K562 (cell line): Measurements from ENCODE around the gene PLEKHA6. TPM values are rescaled to one million over a fixed set of nuclear protein-coding genes. Genes with fewer than 3 reads are reported as not detected.

ENCODE experiments used
- ATAC-seq: fragments of 200-7000 bp; cut with Tn5 transposase; 3 replicates; pipeline ENCODE4 v1.9.1; 2020; ENCODE audit warnings: moderate library complexity
- BruUV-seq: library from RNA; stranded (reverse); fragments of 400-500 nt; replicated peaks from 2 replicates; lab custom pipeline; 2021; lab: Mats Ljungman, UMichigan
- CTCF ChIA-PET: fragments of 300-600 bp; formaldehyde crosslinking; extraction: SDS; loops from one replicate; lab custom pipeline; 2021; ENCODE audit warnings: low intra/inter-chr PET ratio; lab: Yijun Ruan, JAX
- POLR2A ChIA-PET: fragments of 300-600, 350-650 bp; sonication (Branson Sonifier 250); formaldehyde crosslinking; extraction: SDS; loops from one replicate; lab custom pipeline; 2021; ENCODE audit warnings: antibody characterized with exemption, inconsistent platforms; lab: Yijun Ruan, JAX
- DNase-seq, 4 experiments: peaks; one replicate each; pipeline versions ENCODE4 v3.0.0 to v3.0.0-alpha.2; 2011 to 2018; ENCODE audit warnings: low spot score in 3 of 4, mixed read lengths in 3 of 4; ENCODE audit errors: extremely low read depth in 1 of 4
- FAIRE-seq: peaks from 2 replicates; lab custom pipeline; 2011; peaks lifted over from hg19 to GRCh38; lab: Jason Lieb, UNC
- H2AFZ ChIP-seq: 2 replicates; pipeline ENCODE4 v1.6.0; 2011; ENCODE audit warnings: low read depth, low read length, control low read depth, inconsistent platforms
- H3K27ac ChIP-seq: fragments of 200-600 bp; 3 replicates; pipeline ENCODE4 v1.8.0; 2011; ENCODE audit warnings: low read depth, mild to moderate bottlenecking, control low read depth, inconsistent platforms, low read length, moderate library complexity, mixed read lengths; ENCODE audit errors: extremely low read depth
- H3K27me3 ChIP-seq, 2 experiments: fragments of 300-600 bp in 1 of 2; 2 replicates in 1 of 2; 3 replicates in 1 of 2; pipeline versions ENCODE4 v1.6.0 to v1.8.0; 2011; ENCODE audit warnings: inconsistent platforms in 2 of 2, low read length in 2 of 2, mild to moderate bottlenecking in 1 of 2, mixed read lengths in 1 of 2, moderate library complexity in 1 of 2; ENCODE audit not compliant: control insufficient read depth in 2 of 2, insufficient read depth in 2 of 2
- H3K36me3 ChIP-seq: fragments of 300-600 bp; 3 replicates; pipeline ENCODE4 v1.8.0; 2011; ENCODE audit warnings: mild to moderate bottlenecking, low read length, inconsistent platforms; ENCODE audit not compliant: control insufficient read depth, insufficient read depth
- H3K4me1 ChIP-seq, 2 experiments: fragments of 200-600 bp in 1 of 2; replicated peaks in 1 of 2; 2 replicates in 1 of 2; 3 replicates in 1 of 2; pipeline versions ENCODE4 v1.5.1 to v1.8.0; 2011; ENCODE audit warnings: inconsistent platforms in 2 of 2, low read length in 2 of 2, mild to moderate bottlenecking in 1 of 2, mixed read lengths in 1 of 2, moderate library complexity in 1 of 2; ENCODE audit not compliant: control insufficient read depth in 2 of 2, insufficient read depth in 2 of 2
- H3K4me2 ChIP-seq: 2 replicates; pipeline ENCODE4 v1.6.1; 2011; ENCODE audit warnings: low read length, control low read depth, inconsistent platforms, mixed read lengths; ENCODE audit not compliant: insufficient read depth
- H3K4me3 ChIP-seq: fragments of 200-600 bp; sonication (generic), shearing (Covaris generic); 2 replicates; pipeline ENCODE4 v1.5.1; 2016; ENCODE audit warnings: control low read depth, inconsistent platforms
- H3K79me2 ChIP-seq: fragments of 200-600 bp; 3 replicates; pipeline ENCODE4 v1.8.0; 2011; ENCODE audit warnings: low read length, inconsistent platforms; ENCODE audit not compliant: control insufficient read depth, insufficient read depth
- H3K9ac ChIP-seq, 2 experiments: 2 replicates each; pipeline versions ENCODE4 v1.6.0 to v1.6.1; 2011; ENCODE audit warnings: low read depth in 2 of 2, low read length in 2 of 2, control low read depth in 1 of 2, inconsistent platforms in 1 of 2, mild to moderate bottlenecking in 1 of 2, mixed read lengths in 1 of 2; ENCODE audit not compliant: insufficient read depth in 1 of 2
- H3K9me1 ChIP-seq: one replicate; pipeline ENCODE4 v1.6.0; 2011; ENCODE audit warnings: inconsistent platforms, mild to moderate bottlenecking, low read length, moderate library complexity; ENCODE audit not compliant: control insufficient read depth, insufficient read depth
- H3K9me3 ChIP-seq: replicated peaks from 2 replicates; pipeline ENCODE4 v1.5.1; 2011; ENCODE audit warnings: low read depth, low read length, inconsistent platforms; ENCODE audit not compliant: control insufficient read depth, insufficient read depth
- H4K20me1 ChIP-seq: replicated peaks from 2 replicates; pipeline ENCODE4 v1.6.1; 2011; ENCODE audit warnings: low read length, inconsistent platforms, mixed read lengths; ENCODE audit not compliant: control insufficient read depth, insufficient read depth
- CBX3 ChIP-seq, 2 experiments: IDR thresholded peaks; 1 replicate in 1 of 2; 2 replicates in 1 of 2; pipeline ENCODE4 v1.6.1; 2012; ENCODE audit warnings: inconsistent platforms in 2 of 2, low read length in 2 of 2, borderline replicate concordance in 1 of 2, control low read depth in 1 of 2
- CTBP1 ChIP-seq: fragments of 450-650 bp; IDR thresholded peaks from 2 replicates; pipeline ENCODE4 v1.6.1; 2016; ENCODE audit warnings: borderline replicate concordance
- GATAD2B ChIP-seq: fragments of 450-650 bp; IDR thresholded peaks from 2 replicates; pipeline ENCODE4 v1.6.1; 2017; ENCODE audit warnings: mild to moderate bottlenecking, borderline replicate concordance
- RAD51 ChIP-seq: fragments of 450-650 bp; IDR thresholded peaks from 2 replicates; pipeline ENCODE4 v1.7.1; 2016; ENCODE audit warnings: low read depth, mild to moderate bottlenecking, borderline replicate concordance
- SAFB2 ChIP-seq: fragments of 200-400 bp; formaldehyde crosslinking; IDR thresholded peaks from 2 replicates; pipeline ENCODE4 v1.6.1; 2018; ENCODE audit warnings: borderline replicate concordance, low read length, low read depth, moderate library complexity; ENCODE audit not compliant: severe bottlenecking
- U2AF2 ChIP-seq: fragments of 200-400 bp; formaldehyde crosslinking; optimal IDR thresholded peaks from 2 replicates; pipeline ENCODE3; 2017; ENCODE audit warnings: low read depth, mild to moderate bottlenecking, low read length
- ZNF407 ChIP-seq: fragments of 450-650 bp; IDR thresholded peaks from 2 replicates; pipeline ENCODE4 v1.6.1; 2016; ENCODE audit warnings: low read depth
- WGBS: fragments of 100-300 bp; shearing (Covaris generic); methylation state at CpG from one replicate; pipeline ENCODE4 v1.1.6; 2016; ENCODE audit warnings: low coverage, mixed read lengths; ENCODE audit not compliant: insufficient coverage; ENCODE audit errors: missing lambda C conversion rate; 5-methylcytosine and 5-hydroxymethylcytosine counted together
- in situ Hi-C: fragments of 300-500 bp; cut with MboI; formaldehyde crosslinking; loops from 4 replicates; pipeline ENCODE4 v1.15.0; 2018; ENCODE audit warnings: inconsistent platforms, mixed read lengths
- intact Hi-C: fragments of 100-400 bp; cut with micrococcal nuclease; formaldehyde crosslinking; loops from 2 replicates; pipeline ENCODE4 v1.14.2; 2022
- polyA plus RNA-seq, 8 experiments: library from polyadenylated mRNA; depleted of rRNA in 4 of 8; stranded (reverse) in 5 of 8; unstranded in 3 of 8; fragments of >200 nt; fragmentation: Nextera tagmentation in 2 of 8; fragmentation: Illumina TruSeq in 1 of 8; extraction: Ambion mirVana in 2 of 8; extraction: Trizol in 1 of 8; gene quantifications; 2 replicates each; pipeline versions ENCODE4 v1.2.1 to v1.2.3, GENCODE V29; 2011 to 2014; ENCODE audit warnings: inconsistent platforms in 1 of 8, missing spikeins in 1 of 8
- total RNA-seq, 7 experiments: library from RNA; depleted of rRNA in 6 of 7; stranded (reverse); fragments of >200 nt in 6 of 7; fragmentation: Illumina TruSeq in 2 of 7; extraction: Trizol in 2 of 7; gene quantifications; 2 replicates each; pipeline versions ENCODE4 v1.2.1 to v1.2.3, GENCODE V29; 2011 to 2021; ENCODE audit warnings: low replicate concordance in 1 of 7
- TF ChIP-seq, protein P1 (sequence below), 2 experiments: fragments of 150-350 bp in 1 of 2; IDR thresholded peaks; 2 replicates each; pipeline ENCODE4 v1.6.1; 2012 to 2016; ENCODE audit warnings: low read depth in 2 of 2, low read length in 2 of 2, mild to moderate bottlenecking in 1 of 2, moderate library complexity in 1 of 2

PLEKHA6 gene
- total and polyA plus RNA-seq, 9 of the 15 experiments (the other 6 are each of a cell fraction or from before 2014, with no cell fraction given), result under 0.01 to 0.33 (median 0.01) TPM; not detected in 4

DNA sequence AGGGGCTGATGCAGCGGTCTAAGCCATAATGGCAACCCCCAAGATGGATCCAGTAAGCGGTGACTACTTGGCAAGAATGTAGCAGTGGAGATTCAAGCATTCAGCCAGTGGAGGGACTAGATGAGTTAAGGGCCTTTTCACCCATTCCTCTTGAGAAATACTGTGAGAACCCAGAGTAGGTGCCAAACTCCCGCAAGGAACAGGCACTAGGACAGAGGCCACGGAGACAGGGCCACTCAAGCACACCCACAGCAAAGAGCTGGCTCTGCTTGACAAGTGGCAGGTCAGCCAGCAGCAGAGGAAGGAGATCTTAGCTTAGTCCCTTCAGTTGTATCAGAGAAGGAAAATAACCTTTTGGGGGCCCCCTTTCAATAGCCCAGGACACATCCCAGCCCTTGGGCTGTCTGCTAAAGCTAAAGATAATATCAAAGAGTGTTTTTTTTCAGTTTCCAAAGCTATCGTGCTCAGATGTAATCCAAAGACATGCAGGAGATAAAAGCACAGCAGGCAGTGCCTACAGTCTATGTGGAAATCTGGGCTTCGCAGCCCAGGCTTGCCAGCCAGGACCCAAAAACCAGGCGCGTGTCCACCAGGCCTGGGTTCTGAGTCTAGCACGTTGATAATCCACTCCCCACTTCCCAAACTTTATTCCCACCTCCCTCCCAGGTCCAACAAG is 83.9 kb downstream of the PLEKHA6 start (continued):
- TF ChIP-seq, protein P1, sequence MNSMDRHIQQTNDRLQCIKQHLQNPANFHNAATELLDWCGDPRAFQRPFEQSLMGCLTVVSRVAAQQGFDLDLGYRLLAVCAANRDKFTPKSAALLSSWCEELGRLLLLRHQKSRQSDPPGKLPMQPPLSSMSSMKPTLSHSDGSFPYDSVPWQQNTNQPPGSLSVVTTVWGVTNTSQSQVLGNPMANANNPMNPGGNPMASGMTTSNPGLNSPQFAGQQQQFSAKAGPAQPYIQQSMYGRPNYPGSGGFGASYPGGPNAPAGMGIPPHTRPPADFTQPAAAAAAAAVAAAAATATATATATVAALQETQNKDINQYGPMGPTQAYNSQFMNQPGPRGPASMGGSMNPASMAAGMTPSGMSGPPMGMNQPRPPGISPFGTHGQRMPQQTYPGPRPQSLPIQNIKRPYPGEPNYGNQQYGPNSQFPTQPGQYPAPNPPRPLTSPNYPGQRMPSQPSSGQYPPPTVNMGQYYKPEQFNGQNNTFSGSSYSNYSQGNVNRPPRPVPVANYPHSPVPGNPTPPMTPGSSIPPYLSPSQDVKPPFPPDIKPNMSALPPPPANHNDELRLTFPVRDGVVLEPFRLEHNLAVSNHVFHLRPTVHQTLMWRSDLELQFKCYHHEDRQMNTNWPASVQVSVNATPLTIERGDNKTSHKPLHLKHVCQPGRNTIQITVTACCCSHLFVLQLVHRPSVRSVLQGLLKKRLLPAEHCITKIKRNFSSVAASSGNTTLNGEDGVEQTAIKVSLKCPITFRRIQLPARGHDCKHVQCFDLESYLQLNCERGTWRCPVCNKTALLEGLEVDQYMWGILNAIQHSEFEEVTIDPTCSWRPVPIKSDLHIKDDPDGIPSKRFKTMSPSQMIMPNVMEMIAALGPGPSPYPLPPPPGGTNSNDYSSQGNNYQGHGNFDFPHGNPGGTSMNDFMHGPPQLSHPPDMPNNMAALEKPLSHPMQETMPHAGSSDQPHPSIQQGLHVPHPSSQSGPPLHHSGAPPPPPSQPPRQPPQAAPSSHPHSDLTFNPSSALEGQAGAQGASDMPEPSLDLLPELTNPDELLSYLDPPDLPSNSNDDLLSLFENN (IDR thresholded peaks at IDR 0.05; ENCODE audit: low read depth in 2 of 2, low read length in 2 of 2), result no peak
- TF ChIP-seq RAD51 (no peak), U2AF2 (no peak)

DNA sequence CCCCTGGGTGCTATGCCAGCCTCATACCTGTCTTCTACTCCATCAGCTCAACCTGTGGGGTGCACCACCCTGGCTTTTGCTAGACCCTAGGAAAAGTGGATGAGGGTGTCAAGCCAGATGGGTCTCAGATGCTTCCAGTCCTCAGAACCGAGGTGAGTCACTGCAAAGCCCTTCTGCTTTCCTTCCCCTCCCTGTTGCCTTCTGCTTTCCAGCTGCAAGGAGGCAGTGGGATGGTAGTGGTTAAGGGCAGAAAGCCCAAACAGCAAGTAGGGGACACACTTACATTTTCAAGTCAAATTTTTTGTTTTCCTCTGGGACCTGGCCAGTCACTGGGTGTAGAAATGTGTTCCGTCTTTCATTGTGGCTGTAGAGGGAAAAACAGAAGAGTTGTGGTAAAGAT is 85.3 kb downstream of the PLEKHA6 start:
- Histone ChIP-seq H3K4me3 (no peak overlapping the region), H3K9me3 (no peaks in the 10 kb centered on the region), H3K79me2 (no peaks in the 10 kb centered on the region), H3K27ac (no peak overlapping the region), H3K4me2 (no peak overlapping the region), H4K20me1 (no peaks in the 10 kb centered on the region; the same call in 1 of the 2 replicates), H3K27me3 (peaks cover 21 to 54% of the 10 kb centered on the region in 2 experiments), H3K9me1 (no peaks in the 10 kb centered on the region), H3K9ac (no peak overlapping the region), H2AFZ (no peak overlapping the region), H3K4me1 (no peaks in the 10 kb centered on the region), H3K36me3 (no peaks in the 10 kb centered on the region)
- ChIA-PET POLR2A (no interaction called here), CTCF (no interaction called here)
- in situ Hi-C loops (no loop called here), intact Hi-C loops (no loop called here)
- no peak for DNase-seq
- no peak for ATAC-seq
- no peak for FAIRE-seq
- BruUV-seq, result no TSS peak
- 0% methylated on average over 2 of the region's 2 CpGs for WGBS
- TF ChIP-seq CBX3 (IDR thresholded peaks at IDR 0.05; ENCODE audit: borderline replicate concordance in 1 of 2, low read length in 2 of 2) (no peak), ZNF407 (no peak), SAFB2 (no peak), GATAD2B (no peak), CTBP1 (no peak)
